ENCODE data around the gene RNU6-7. TPM values are rescaled to one million over a fixed set of nuclear protein-coding genes. Genes with fewer than 3 reads are reported as not detected.
A peak's percentile ranks its signal among the peaks of the same experiment; 100 is the strongest.

The RNU6-7 gene
- polyA plus RNA-seq, 4 donors: not detected

- no peak for DNase-seq
- no peak overlapping the region for H3K27ac ChIP-seq (ENCODE audit: low read depth in 1 of 3, low read length in 2 of 3)
- no peak overlapping the region for H3K4me3 ChIP-seq (ENCODE audit: low read depth in 1 of 3, low read length in 3 of 3)
- peaks cover 0 to 3% of the 10 kb centered on the region in 2 donors for H3K9me3 ChIP-seq (ENCODE audit: control insufficient read depth in 2 of 2, insufficient read depth in 1 of 2, low read depth in 1 of 2, low read length in 1 of 2)
- H3K27me3 ChIP-seq (ENCODE audit: control insufficient read depth in 3 of 3, insufficient read depth in 3 of 3, low read length in 3 of 3): no peaks in the 10 kb centered on the region
- H3K4me1 ChIP-seq (ENCODE audit: control insufficient read depth in 3 of 3, insufficient read depth in 2 of 3, low read depth in 1 of 3, low read length in 2 of 3): peaks cover 0 to 4% (median 0%) of the 10 kb centered on the region in 3 donors
- FAIRE-seq: no peak
- no peaks in the 10 kb centered on the region for H3K36me3 ChIP-seq (ENCODE audit: control insufficient read depth in 3 of 3, insufficient read depth in 2 of 3, low read depth in 1 of 3, low read length in 3 of 3)
Observed at GRCh38 chr14:32186248-32186647, 15.6 kb upstream of the RNU6-7 start.

GRCh38 chr14:32189811-32190210 is 12.0 kb upstream of the RNU6-7 start:
- Histone ChIP-seq H3K4me3 (ENCODE audit: low read depth in 1 of 3, low read length in 3 of 3) (no peak overlapping the region), H3K9me3 (ENCODE audit: control insufficient read depth in 2 of 2, insufficient read depth in 1 of 2, low read depth in 1 of 2, low read length in 1 of 2) (peaks cover 0 to 3% of the 10 kb centered on the region in 2 donors), H3K27me3 (ENCODE audit: control insufficient read depth in 3 of 3, insufficient read depth in 3 of 3, low read length in 3 of 3) (no peaks in the 10 kb centered on the region), H3K36me3 (ENCODE audit: control insufficient read depth in 3 of 3, insufficient read depth in 2 of 3, low read depth in 1 of 3, low read length in 3 of 3) (no peaks in the 10 kb centered on the region), H3K4me1 (ENCODE audit: control insufficient read depth in 3 of 3, insufficient read depth in 2 of 3, low read depth in 1 of 3, low read length in 2 of 3) (no peaks in the 10 kb centered on the region), H3K27ac (ENCODE audit: low read depth in 1 of 3, low read length in 2 of 3) (no peak overlapping the region)
- DNase-seq (no peak), FAIRE-seq (no peak)
- WGBS, 3 donors: 60 to 75% (median 71%) methylated on average over 1 of the region's 1 CpG

GRCh38 chr14:32190673-32191072 is 11.2 kb upstream of the RNU6-7 start:
- no peak overlapping the region for H3K4me3 ChIP-seq (ENCODE audit: low read depth in 1 of 3, low read length in 3 of 3)
- no peak for DNase-seq
- H3K9me3 ChIP-seq (ENCODE audit: control insufficient read depth in 2 of 2, insufficient read depth in 1 of 2, low read depth in 1 of 2, low read length in 1 of 2): peaks cover 0 to 2% of the 10 kb centered on the region in 2 donors
- no peaks in the 10 kb centered on the region for H3K4me1 ChIP-seq (ENCODE audit: control insufficient read depth in 3 of 3, insufficient read depth in 2 of 3, low read depth in 1 of 3, low read length in 2 of 3)
- 48 to 57% (median 49%) methylated on average over 3 of the region's 3 CpGs for WGBS, 3 donors
- no peaks in the 10 kb centered on the region for H3K36me3 ChIP-seq (ENCODE audit: control insufficient read depth in 3 of 3, insufficient read depth in 2 of 3, low read depth in 1 of 3, low read length in 3 of 3)
- H3K27me3 ChIP-seq (ENCODE audit: control insufficient read depth in 3 of 3, insufficient read depth in 3 of 3, low read length in 3 of 3): no peaks in the 10 kb centered on the region
- FAIRE-seq: no peak
- no peak overlapping the region for H3K27ac ChIP-seq (ENCODE audit: low read depth in 1 of 3, low read length in 2 of 3)

- no peak overlapping the region for H3K27ac ChIP-seq (ENCODE audit: low read depth in 1 of 3, low read length in 2 of 3)
- H3K36me3 ChIP-seq (ENCODE audit: control insufficient read depth in 3 of 3, insufficient read depth in 2 of 3, low read depth in 1 of 3, low read length in 3 of 3): no peaks in the 10 kb centered on the region
- 74 to 88% (median 77%) methylated on average over 2 of the region's 2 CpGs for WGBS, 3 donors
- FAIRE-seq (no peak), DNase-seq (no peak)
- H3K4me1 ChIP-seq (ENCODE audit: control insufficient read depth in 3 of 3, insufficient read depth in 2 of 3, low read depth in 1 of 3, low read length in 2 of 3): no peaks in the 10 kb centered on the region
- H3K4me3 ChIP-seq (ENCODE audit: low read depth in 1 of 3, low read length in 3 of 3): no peak overlapping the region
- H3K27me3 ChIP-seq (ENCODE audit: control insufficient read depth in 3 of 3, insufficient read depth in 3 of 3, low read length in 3 of 3): no peaks in the 10 kb centered on the region
- no peaks in the 10 kb centered on the region for H3K9me3 ChIP-seq (ENCODE audit: control insufficient read depth in 2 of 2, insufficient read depth in 1 of 2, low read depth in 1 of 2, low read length in 1 of 2)
Observed at GRCh38 chr14:32192712-32193373, 9.0 kb upstream of the RNU6-7 start.

- Histone ChIP-seq H3K27ac (ENCODE audit: low read depth in 1 of 3, low read length in 2 of 3) (no peak overlapping the region), H3K27me3 (ENCODE audit: control insufficient read depth in 3 of 3, insufficient read depth in 3 of 3, low read length in 3 of 3) (no peaks in the 10 kb centered on the region), H3K4me1 (ENCODE audit: control insufficient read depth in 3 of 3, insufficient read depth in 2 of 3, low read depth in 1 of 3, low read length in 2 of 3) (no peaks in the 10 kb centered on the region), H3K36me3 (ENCODE audit: control insufficient read depth in 3 of 3, insufficient read depth in 2 of 3, low read depth in 1 of 3, low read length in 3 of 3) (no peaks in the 10 kb centered on the region), H3K4me3 (ENCODE audit: low read depth in 1 of 3, low read length in 3 of 3) (no peak overlapping the region), H3K9me3 (ENCODE audit: control insufficient read depth in 2 of 2, insufficient read depth in 1 of 2, low read depth in 1 of 2, low read length in 1 of 2) (no peaks in the 10 kb centered on the region)
- FAIRE-seq (no peak), DNase-seq (no peak)
- 81 to 92% (median 81%) methylated on average over 2 of the region's 2 CpGs for WGBS, 3 donors
Observed at GRCh38 chr14:32193532-32193931, 8.3 kb upstream of the RNU6-7 start.

- H3K27ac ChIP-seq (ENCODE audit: low read depth in 1 of 3, low read length in 2 of 3): no peak overlapping the region
- DNase-seq: no peak
- WGBS, 3 donors: 54 to 60% (median 58%) methylated on average over 1 of the region's 1 CpG
- no peak for FAIRE-seq
- H3K4me1 ChIP-seq (ENCODE audit: control insufficient read depth in 3 of 3, insufficient read depth in 2 of 3, low read depth in 1 of 3, low read length in 2 of 3): no peaks in the 10 kb centered on the region
- H3K27me3 ChIP-seq (ENCODE audit: control insufficient read depth in 3 of 3, insufficient read depth in 3 of 3, low read length in 3 of 3): no peaks in the 10 kb centered on the region
- H3K4me3 ChIP-seq (ENCODE audit: low read depth in 1 of 3, low read length in 3 of 3): no peak overlapping the region
- no peaks in the 10 kb centered on the region for H3K9me3 ChIP-seq (ENCODE audit: control insufficient read depth in 2 of 2, insufficient read depth in 1 of 2, low read depth in 1 of 2, low read length in 1 of 2)
- H3K36me3 ChIP-seq (ENCODE audit: control insufficient read depth in 3 of 3, insufficient read depth in 2 of 3, low read depth in 1 of 3, low read length in 3 of 3): no peaks in the 10 kb centered on the region
Observed at GRCh38 chr14:32195636-32196035, 6.2 kb upstream of the RNU6-7 start.

- no peaks in the 10 kb centered on the region for H3K27me3 ChIP-seq (ENCODE audit: control insufficient read depth in 3 of 3, insufficient read depth in 3 of 3, low read length in 3 of 3)
- DNase-seq (no peak), FAIRE-seq (no peak)
- H3K4me1 ChIP-seq (ENCODE audit: control insufficient read depth in 3 of 3, insufficient read depth in 2 of 3, low read depth in 1 of 3, low read length in 2 of 3): peaks cover 0 to 3% (median 0%) of the 10 kb centered on the region in 3 donors
- H3K4me3 ChIP-seq (ENCODE audit: low read depth in 1 of 3, low read length in 3 of 3): no peak overlapping the region
- 41 to 59% (median 59%) methylated on average over 1 of the region's 1 CpG for WGBS, 3 donors
- no peaks in the 10 kb centered on the region for H3K9me3 ChIP-seq (ENCODE audit: control insufficient read depth in 2 of 2, insufficient read depth in 1 of 2, low read depth in 1 of 2, low read length in 1 of 2)
- H3K27ac ChIP-seq (ENCODE audit: low read depth in 1 of 3, low read length in 2 of 3): no peak overlapping the region
- H3K36me3 ChIP-seq (ENCODE audit: control insufficient read depth in 3 of 3, insufficient read depth in 2 of 3, low read depth in 1 of 3, low read length in 3 of 3): no peaks in the 10 kb centered on the region
Observed at GRCh38 chr14:32197919-32198318, 3.9 kb upstream of the RNU6-7 start.

GRCh38 chr14:32200368-32201192 is 1.3 kb upstream of the RNU6-7 start:
- Histone ChIP-seq H3K4me3 (ENCODE audit: low read depth in 1 of 3, low read length in 3 of 3) (peak overlapping the region; percentile 42 to 91 (median 71)), H3K27ac (ENCODE audit: low read depth in 1 of 3, low read length in 2 of 3) (peak overlapping the region in 2 of 3 donors; percentile 93 to 96), H3K27me3 (ENCODE audit: control insufficient read depth in 3 of 3, insufficient read depth in 3 of 3, low read length in 3 of 3) (no peaks in the 10 kb centered on the region), H3K4me1 (ENCODE audit: control insufficient read depth in 3 of 3, insufficient read depth in 2 of 3, low read depth in 1 of 3, low read length in 2 of 3) (peaks cover 0 to 6% (median 0%) of the 10 kb centered on the region in 3 donors), H3K36me3 (ENCODE audit: control insufficient read depth in 3 of 3, insufficient read depth in 2 of 3, low read depth in 1 of 3, low read length in 3 of 3) (no peaks in the 10 kb centered on the region), H3K9me3 (ENCODE audit: control insufficient read depth in 2 of 2, insufficient read depth in 1 of 2, low read depth in 1 of 2, low read length in 1 of 2) (no peaks in the 10 kb centered on the region)
- DNase-seq: no peak
- 7 to 9% (median 8%) methylated on average over 14 of the region's 14 CpGs for WGBS, 3 donors
- no peak for FAIRE-seq
